ENCODE results near the gene SPATA31E1.

The SPATA31E1 gene

DNA sequence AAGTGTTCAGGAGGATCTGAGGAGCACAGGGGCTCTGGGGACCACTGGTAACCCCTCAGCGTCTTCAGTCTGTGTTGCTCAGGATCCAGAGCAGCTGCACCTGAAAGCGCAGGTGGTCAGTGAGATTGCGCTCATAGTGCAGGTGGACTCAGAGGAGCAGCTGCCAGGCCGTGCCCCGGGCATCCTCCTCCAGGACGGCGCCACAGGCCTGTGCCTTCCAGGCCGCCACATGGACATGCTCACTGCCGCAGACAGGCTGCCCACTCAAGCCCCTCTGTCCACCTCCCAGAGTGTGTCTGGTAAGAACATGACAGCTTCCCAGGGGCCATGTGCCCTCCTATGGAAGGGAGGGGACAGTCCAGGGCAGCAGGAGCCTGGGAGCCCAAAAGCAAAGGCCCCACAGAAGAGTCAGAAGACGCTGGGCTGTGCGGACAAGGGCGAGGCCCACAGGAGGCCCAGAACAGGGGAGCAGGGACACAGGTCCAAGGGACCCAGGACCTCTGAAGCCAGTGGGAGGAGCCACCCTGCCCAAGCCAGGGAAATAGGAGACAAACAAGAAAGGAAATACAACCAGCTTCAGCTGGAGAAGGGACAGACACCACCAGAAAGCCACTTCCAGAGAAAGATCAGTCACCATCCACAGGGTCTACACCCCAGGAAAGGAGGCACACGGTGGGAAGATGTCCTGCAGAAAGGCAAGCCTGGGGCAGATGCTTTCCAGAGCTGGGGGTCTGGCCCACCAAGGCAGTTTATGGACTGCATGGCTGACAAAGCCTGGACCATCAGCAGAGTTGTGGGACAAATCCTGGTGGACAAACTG lies 5.2 kb downstream of the SPATA31E1 start:
- Mint-ChIP-seq H3K27me3 (ENCODE audit: low read depth) (peaks cover 5% of the 10 kb centered on the region), H3K36me3 (ENCODE audit: low read depth) (no peaks in the 10 kb centered on the region), H3K9me3 (no peaks in the 10 kb centered on the region), H3K4me1 (no peaks in the 10 kb centered on the region), H3K4me3 (no peak overlapping the region), H3K27ac (no peak overlapping the region)
- no peak for TF ChIP-seq CTCF (IDR thresholded peaks at IDR 0.05; ENCODE audit: unreplicated experiment in 3 of 3)

DNA sequence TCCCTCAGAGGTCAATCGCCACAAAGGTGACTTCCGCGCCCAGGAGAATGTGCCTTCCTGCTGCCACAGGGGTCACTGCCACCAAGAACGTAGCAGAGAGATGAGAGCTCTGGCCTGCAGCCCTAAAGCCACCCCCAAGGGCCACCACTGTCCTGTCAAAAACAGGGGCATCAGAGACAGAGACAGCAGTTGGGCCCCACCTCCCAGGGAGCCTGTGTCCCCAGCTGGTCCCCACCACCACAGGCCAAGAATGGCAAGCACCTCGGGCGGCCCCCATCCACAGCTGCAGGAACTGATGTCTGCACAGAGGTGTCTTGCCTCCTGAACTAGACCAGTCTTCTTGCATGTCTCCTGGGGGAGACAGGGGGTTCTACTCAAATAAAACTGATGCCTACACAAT lies 5.8 kb downstream of the SPATA31E1 start:
- peaks cover 5% of the 10 kb centered on the region for H3K27me3 Mint-ChIP-seq (ENCODE audit: low read depth)
- TF ChIP-seq CTCF (IDR thresholded peaks at IDR 0.05; ENCODE audit: unreplicated experiment in 3 of 3): no peak
- no peaks in the 10 kb centered on the region for H3K4me1 Mint-ChIP-seq
- no peak overlapping the region for H3K27ac Mint-ChIP-seq
- H3K36me3 Mint-ChIP-seq (ENCODE audit: low read depth): no peaks in the 10 kb centered on the region
- no peaks in the 10 kb centered on the region for H3K9me3 Mint-ChIP-seq
- H3K4me3 Mint-ChIP-seq: no peak overlapping the region

GRCh38 chr9:87889065-87889881 lies 6.6 kb downstream of the SPATA31E1 start:
- Mint-ChIP-seq H3K27ac (no peak overlapping the region), H3K9me3 (peaks cover 4% of the 10 kb centered on the region)

DNA sequence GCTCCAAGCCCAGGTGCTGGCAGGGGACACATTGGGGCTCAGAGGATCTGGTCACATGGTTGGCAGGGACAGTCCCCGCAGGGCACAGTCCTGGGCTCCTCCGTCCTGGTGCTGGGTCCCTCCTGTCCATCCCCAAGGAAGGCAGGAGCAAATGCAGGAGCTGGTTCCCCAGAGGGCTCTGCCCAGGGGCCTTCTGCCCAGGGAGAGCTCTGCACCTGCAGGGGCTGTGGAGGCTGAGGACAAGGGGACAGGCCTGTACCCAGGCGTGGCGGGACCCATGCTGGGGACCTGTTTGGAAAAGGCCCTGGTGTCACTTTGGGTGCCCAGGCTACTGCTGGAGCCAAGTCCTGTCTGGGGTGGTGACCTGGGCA lies 7.2 kb downstream of the SPATA31E1 start:
- no peaks in the 10 kb centered on the region for H3K36me3 Mint-ChIP-seq (ENCODE audit: low read depth)
- H3K4me1 Mint-ChIP-seq: no peaks in the 10 kb centered on the region
- peaks cover 5% of the 10 kb centered on the region for H3K27me3 Mint-ChIP-seq (ENCODE audit: low read depth)
- H3K4me3 Mint-ChIP-seq: no peak overlapping the region
- TF ChIP-seq CTCF (IDR thresholded peaks at IDR 0.05; ENCODE audit: unreplicated experiment in 3 of 3): no peak
- H3K27ac Mint-ChIP-seq: no peak overlapping the region
- H3K9me3 Mint-ChIP-seq: peaks cover 6% of the 10 kb centered on the region

More at GRCh38 chr9:87889065-87889881, 6.6 kb downstream of the SPATA31E1 start:
- no peak for TF ChIP-seq CTCF (IDR thresholded peaks at IDR 0.05; ENCODE audit: unreplicated experiment in 3 of 3)
- Mint-ChIP-seq H3K4me3 (no peak overlapping the region), H3K36me3 (ENCODE audit: low read depth) (no peaks in the 10 kb centered on the region), H3K27me3 (ENCODE audit: low read depth) (peaks cover 5% of the 10 kb centered on the region), H3K4me1 (no peaks in the 10 kb centered on the region)

GRCh38 chr9:87890837-87891236 lies 8.2 kb downstream of the SPATA31E1 start:
- no peak for TF ChIP-seq CTCF (IDR thresholded peaks at IDR 0.05; ENCODE audit: unreplicated experiment in 3 of 3)
- Mint-ChIP-seq H3K27me3 (ENCODE audit: low read depth) (no peaks in the 10 kb centered on the region), H3K4me3 (no peak overlapping the region), H3K9me3 (peaks cover 6% of the 10 kb centered on the region), H3K27ac (no peak overlapping the region), H3K4me1 (no peaks in the 10 kb centered on the region), H3K36me3 (ENCODE audit: low read depth) (no peaks in the 10 kb centered on the region)

All from nephron (organoid).